Mononuclear cell (primary cell): ENCODE results near the gene GASK1B. TPM values are rescaled to one million over a fixed set of nuclear protein-coding genes. Genes with fewer than 3 reads are reported as not detected.

ENCODE experiments used
- H3K27me3 ChIP-seq: 2 replicates; pipeline ENCODE4 v1.6.0; 2011; ENCODE audit warnings: low read length, control low read depth; ENCODE audit not compliant: insufficient read depth
- H3K4me1 ChIP-seq: 2 replicates; pipeline ENCODE4 v1.5.1; 2011; ENCODE audit warnings: mild to moderate bottlenecking, low read length, control low read depth; ENCODE audit not compliant: insufficient read depth
- H3K4me3 ChIP-seq: 2 replicates; pipeline ENCODE4 v1.5.1; 2011; ENCODE audit warnings: mild to moderate bottlenecking, low read length, moderate library complexity
- H3K9me3 ChIP-seq: 2 replicates; pipeline ENCODE4 v1.5.1; 2011; ENCODE audit warnings: low read depth, mild to moderate bottlenecking, control low read depth, low read length
- total RNA-seq: library from RNA; depleted of rRNA; stranded (reverse); fragments of >200 nt; gene quantifications from one replicate; pipeline ENCODE4 v1.2.3, GENCODE V29; 2012

The GASK1B gene
- total RNA-seq, 1 donor: 19.4 TPM

DNA sequence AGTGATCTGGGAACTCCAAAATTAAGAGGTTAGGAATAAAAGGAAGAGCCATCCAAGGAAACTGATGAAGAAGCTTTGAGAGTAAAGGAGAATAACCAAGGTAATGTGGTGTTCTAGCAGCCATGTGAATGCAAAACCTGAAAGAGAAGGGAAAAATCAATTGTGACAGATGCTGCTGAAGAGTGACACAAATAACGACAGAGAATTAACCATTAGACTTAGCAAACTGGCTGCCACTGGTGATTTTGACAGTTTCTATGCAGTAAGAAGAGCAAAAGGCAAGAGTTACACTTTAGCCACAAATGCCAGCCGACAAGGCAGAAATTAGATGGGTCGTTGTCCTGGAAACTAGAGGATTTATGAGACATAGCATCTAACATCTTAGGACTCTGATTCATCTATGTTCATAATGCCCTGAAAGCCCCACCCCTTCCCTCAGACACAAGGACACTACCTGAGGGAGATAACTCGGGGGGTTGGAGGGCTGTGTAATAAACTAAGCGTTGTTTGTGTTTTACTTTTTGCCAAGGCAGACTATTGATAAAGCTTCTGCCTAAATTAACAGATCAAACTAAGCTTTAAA is 24.5 kb upstream of the GASK1B start:
- peaks cover 9% of the 10 kb centered on the region for H3K4me1 ChIP-seq
- H3K9me3 ChIP-seq: no peaks in the 10 kb centered on the region
- no peaks in the 10 kb centered on the region for H3K27me3 ChIP-seq
- H3K4me3 ChIP-seq: no peak overlapping the region

DNA sequence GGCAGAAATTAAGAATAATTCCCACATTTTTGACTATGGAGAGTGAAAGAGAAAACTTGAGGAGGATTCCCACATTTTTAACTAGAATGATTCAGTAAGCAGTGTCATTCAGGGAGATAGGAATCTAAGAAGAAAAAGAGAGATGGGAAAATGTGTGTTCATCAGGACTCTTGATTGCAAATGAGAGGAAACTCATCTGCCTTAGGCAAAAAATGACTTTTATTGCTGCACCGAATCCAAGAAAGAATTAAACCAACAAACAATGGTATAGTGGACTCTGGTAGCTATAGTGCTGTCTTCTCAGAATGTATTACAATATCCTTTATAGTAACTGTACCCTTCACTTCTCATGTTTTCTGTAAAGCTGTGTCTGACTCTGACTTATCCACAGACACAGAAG is 22.5 kb upstream of the GASK1B start:
- Histone ChIP-seq H3K9me3 (no peaks in the 10 kb centered on the region), H3K4me3 (no peak overlapping the region), H3K4me1 (no peaks in the 10 kb centered on the region), H3K27me3 (no peaks in the 10 kb centered on the region)

DNA sequence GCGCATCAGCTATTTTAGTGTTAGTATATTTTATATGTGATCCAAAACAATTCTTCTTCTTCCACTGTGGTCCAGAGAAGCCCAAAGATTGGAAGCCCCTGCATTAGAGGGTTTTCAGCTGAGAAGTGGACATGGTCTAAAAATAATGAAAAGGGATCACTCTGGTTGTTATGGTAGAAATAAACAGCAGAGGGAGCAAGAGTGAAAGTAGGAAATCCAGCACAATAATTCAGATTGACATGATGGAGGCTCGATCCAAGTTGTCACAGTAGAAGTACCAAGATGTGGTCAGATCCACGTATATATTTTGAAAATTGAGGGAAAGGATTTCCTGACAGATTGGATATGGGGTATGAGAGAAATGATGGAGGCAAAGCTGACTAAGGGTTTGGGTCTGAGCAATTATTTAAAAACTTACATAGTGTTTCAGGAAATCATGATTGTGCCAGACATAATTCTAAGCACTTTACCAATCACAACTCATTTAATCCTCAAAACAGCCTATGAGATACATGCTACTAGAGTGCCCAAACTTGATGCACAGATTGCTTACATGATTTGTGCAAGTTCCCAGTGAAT is 20.4 kb upstream of the GASK1B start:
- H3K27me3 ChIP-seq: no peaks in the 10 kb centered on the region
- H3K4me1 ChIP-seq: no peaks in the 10 kb centered on the region
- no peaks in the 10 kb centered on the region for H3K9me3 ChIP-seq
- no peak overlapping the region for H3K4me3 ChIP-seq

DNA sequence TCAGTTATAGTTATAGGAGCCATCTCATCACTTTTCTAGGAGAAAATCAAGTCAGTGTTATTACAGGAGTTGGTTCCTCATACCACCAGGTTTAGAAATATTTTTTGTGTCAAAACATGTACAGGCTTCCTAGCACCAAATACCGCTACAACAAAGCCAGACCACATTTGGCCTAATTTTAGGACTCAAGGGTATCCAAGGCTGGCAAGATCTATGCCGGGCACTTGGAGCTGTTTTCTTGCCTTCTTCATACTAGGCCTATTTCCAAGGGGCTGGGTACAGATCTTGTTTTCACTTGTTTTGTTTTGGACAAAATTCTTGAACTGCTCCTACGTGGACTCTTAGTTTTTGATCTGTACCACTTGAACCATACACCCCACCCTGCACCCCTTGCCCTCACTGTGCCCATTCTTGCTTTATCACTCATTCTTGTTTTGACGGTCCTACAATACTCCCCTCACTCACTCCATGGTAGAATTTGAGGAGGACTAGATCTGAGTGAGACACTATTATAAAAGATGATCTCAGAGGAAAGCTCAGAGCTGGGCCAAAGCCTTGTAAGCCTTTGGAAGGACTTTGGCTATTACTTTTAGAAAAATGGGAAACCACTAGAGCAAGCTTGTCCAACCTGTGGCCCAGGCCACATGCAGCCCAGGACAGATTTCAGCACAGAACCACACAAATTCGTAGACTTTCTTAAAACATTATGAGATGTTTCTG is 19.8 kb upstream of the GASK1B start:
- H3K27me3 ChIP-seq: no peaks in the 10 kb centered on the region
- no peaks in the 10 kb centered on the region for H3K9me3 ChIP-seq
- no peak overlapping the region for H3K4me3 ChIP-seq
- H3K4me1 ChIP-seq: no peaks in the 10 kb centered on the region

DNA sequence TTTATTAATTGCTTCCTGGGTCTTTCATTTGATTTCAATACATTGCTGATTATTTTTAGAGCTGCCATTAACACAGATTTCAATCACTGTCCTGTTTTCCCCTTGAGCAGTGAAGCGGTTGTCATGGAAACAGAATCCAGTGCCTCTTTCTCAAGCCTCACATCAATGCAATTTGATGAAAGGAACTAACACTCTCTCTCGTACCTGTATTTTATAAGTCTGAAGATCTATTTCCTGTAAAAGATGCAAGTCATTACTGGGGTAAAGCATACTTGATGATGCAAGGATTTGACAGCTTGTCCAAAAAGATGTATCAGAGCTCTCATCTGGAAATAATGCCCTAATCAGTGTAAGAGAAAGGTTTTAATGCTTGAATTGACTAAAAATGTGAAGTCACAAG is 17.9 kb upstream of the GASK1B start:
- no peak overlapping the region for H3K4me3 ChIP-seq
- H3K27me3 ChIP-seq: no peaks in the 10 kb centered on the region
- no peaks in the 10 kb centered on the region for H3K9me3 ChIP-seq
- no peaks in the 10 kb centered on the region for H3K4me1 ChIP-seq

DNA sequence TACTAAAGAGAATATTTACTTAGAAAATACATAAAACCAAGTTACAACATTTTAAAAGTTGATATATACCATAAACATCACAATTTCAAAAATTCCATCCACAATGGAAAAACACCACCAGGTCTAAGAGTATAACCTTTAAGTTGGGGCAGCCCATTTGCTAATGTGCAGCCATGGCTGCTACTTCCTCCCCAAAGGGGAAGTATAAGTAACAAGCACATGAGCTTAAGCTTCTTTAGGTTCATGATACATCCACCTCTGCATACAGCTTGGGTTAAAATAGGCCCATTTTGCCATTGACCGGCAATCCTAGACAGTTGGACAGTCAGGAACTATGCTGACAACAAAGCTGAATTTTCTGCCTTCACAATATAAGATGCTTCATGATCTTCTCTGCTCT is 16.6 kb upstream of the GASK1B start:
- Histone ChIP-seq H3K27me3 (no peaks in the 10 kb centered on the region), H3K4me3 (no peak overlapping the region), H3K9me3 (no peaks in the 10 kb centered on the region), H3K4me1 (no peaks in the 10 kb centered on the region)

DNA sequence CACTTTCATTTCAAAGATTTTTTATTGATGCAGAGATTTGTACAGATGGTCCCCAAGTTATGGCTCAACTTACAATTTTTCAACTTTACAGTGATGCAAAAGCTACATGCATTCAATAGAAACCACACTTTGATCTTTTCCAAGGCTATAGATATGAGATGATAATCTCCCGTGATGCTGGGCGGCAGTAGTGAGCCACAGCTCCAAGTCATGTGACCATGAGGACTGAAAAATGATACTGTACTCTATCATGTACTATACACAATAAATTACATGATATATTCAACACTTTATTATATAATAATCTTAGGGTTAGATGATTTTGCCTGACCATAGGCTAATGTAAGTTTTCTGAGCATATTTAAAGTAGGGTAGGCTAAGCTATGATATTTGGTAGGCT is 14.0 kb upstream of the GASK1B start:
- no peaks in the 10 kb centered on the region for H3K27me3 ChIP-seq
- H3K4me3 ChIP-seq: no peak overlapping the region
- no peaks in the 10 kb centered on the region for H3K9me3 ChIP-seq
- no peaks in the 10 kb centered on the region for H3K4me1 ChIP-seq

DNA sequence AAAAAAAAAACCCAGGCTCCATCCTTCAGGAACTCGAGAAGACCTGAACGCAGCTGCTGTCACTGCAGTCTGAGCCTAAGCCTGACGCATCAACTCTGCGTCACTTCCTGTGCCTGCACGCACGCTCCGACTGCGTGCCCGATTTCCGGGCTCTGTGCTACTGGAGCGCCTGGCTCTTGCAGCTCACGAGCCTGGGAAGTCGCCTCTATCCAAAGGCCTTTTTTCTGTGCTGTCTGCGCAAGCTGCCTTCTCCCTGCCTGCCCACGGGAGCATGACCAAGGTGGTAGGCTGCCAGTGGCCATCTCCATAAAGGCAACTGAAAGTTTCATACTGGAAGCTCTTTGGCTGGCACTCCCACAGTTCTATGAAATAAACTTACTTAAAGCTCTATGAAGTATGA is 9.9 kb upstream of the GASK1B start:
- no peaks in the 10 kb centered on the region for H3K4me1 ChIP-seq
- no peak overlapping the region for H3K4me3 ChIP-seq

DNA sequence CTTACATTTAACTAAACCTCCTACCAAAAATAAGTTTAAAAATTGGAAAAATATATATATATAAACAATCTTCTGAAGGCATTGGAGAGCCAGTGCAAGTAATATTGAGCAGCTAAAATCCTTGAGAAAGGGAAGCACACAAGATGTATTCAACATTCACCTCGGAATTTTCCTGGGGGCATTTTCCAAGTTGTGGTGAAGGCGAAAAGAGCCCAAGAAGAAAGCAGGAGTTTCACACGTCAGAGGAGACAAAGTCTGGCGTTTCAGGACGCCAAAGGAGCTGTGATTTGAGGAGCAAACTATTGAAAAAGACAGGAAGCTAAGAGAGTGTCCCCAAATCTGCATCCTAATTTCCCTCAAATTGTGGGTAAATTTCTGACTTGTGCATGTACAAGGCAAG is 9.1 kb upstream of the GASK1B start:
- Histone ChIP-seq H3K4me1 (no peaks in the 10 kb centered on the region), H3K27me3 (no peaks in the 10 kb centered on the region), H3K9me3 (no peaks in the 10 kb centered on the region), H3K4me3 (no peak overlapping the region)

More for the DNA sequence above, 9.9 kb upstream of the GASK1B start:
- Histone ChIP-seq H3K9me3 (no peaks in the 10 kb centered on the region), H3K27me3 (no peaks in the 10 kb centered on the region)

DNA sequence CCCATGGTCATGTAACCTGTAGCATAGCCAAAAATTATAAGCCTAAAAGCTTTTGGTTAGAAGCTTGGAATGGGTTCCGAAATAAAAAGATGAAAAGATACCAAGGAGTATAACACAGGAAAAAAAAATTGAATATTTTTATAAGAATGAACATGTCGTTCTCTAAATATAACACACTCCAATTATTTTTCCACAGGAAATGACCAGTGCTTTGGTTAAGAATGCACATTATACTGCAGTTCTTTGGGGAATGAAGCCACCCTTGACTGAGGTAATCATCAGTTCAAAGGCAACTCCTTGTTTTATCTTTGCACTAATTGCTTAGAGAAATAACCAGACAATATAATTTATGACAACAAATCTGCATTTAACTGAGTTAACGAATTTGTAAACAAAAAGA is 6.6 kb upstream of the GASK1B start:
- H3K4me1 ChIP-seq: peaks cover 7% of the 10 kb centered on the region
- no peak overlapping the region for H3K4me3 ChIP-seq
- no peaks in the 10 kb centered on the region for H3K9me3 ChIP-seq
- no peaks in the 10 kb centered on the region for H3K27me3 ChIP-seq

DNA sequence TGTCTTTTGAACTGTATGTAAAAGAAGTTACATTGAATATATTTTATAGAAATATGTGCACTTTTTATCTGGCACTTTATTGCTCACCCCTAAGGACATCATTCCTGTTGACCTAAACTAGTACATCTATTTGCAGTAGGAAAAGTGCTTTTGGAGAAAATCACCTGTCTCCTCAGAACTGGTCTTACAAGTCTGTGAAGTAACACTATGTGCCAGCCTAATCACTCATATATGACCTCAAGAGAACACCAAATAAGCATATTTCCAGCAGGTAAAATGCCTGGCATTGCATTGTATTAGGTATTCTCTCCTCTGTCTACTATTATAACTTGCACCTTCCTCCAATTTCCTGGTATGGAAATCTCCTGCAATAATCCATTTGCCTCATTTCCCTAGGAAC is 4.0 kb upstream of the GASK1B start:
- H3K4me1 ChIP-seq: peaks cover 24% of the 10 kb centered on the region
- no peak overlapping the region for H3K4me3 ChIP-seq
- no peaks in the 10 kb centered on the region for H3K27me3 ChIP-seq
- H3K9me3 ChIP-seq: no peaks in the 10 kb centered on the region

DNA sequence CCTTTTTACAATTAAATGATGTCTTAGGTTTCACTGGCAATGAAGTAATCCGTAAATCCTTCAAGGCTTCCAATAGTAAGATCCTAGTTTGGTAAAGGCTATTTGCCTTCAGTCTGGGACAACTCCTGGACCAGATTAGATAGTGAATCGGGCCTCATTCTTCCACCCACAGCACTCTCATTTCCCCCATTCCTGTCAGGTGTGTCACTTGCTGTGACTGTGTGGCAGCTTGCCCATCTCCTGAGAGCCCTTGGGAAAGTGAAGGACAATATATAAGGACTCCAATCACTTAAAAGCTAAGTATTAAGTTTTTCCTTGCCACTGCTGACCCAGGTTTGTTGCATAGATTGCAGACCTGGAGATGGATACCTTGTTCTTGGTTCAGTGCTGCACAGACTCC is 3.3 kb upstream of the GASK1B start:
- H3K27me3 ChIP-seq: no peaks in the 10 kb centered on the region
- no peak overlapping the region for H3K4me3 ChIP-seq
- no peaks in the 10 kb centered on the region for H3K9me3 ChIP-seq

DNA sequence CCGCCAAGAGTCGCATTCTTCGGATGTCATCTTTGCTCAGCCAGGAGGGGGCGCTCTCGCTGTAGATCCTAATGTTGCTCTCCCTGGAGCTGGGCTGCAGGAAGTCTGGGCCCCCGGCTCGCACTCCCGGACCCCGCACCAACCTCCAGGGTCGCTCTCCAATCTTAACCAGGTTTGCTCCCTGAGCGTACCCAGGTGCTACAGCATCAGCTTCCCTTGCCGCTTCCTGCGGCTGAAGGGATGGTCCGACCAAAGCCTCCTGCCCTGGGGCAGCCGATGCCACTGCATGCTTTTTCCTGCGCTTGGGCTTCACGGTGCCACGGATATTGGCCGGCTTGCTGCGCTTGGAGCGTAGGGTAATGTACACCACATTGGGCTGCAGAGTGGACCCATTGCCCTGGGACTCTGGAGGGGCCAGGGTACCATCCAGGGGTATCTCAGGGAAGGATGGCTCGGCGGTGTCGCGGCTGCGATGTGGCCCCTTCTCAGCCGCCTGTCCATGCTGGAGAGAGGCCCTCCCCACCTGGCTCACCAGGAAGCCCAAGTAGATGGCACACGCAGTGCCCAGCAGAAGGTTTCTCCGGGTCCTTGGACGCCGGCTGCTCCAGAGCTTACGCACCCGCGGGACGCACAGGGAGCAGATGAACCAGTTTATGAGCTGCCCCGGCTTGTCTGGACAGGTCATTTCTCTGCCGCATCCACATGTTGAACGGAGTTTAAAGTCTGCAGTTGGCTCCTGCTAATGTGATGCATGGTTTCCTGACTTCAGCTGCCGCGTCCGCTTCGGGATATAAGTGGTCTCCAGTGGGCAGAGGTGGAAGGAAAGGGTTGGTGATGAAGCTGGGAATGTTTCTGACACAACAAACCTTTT is 1.9 kb downstream of the GASK1B start:
- Histone ChIP-seq H3K27me3 (peaks cover 7% of the 10 kb centered on the region), H3K4me3 (peak overlapping the region; percentile 45), H3K4me1 (peaks cover 49% of the 10 kb centered on the region), H3K9me3 (no peaks in the 10 kb centered on the region)

More for the DNA sequence above, 3.3 kb upstream of the GASK1B start:
- peaks cover 24% of the 10 kb centered on the region for H3K4me1 ChIP-seq

DNA sequence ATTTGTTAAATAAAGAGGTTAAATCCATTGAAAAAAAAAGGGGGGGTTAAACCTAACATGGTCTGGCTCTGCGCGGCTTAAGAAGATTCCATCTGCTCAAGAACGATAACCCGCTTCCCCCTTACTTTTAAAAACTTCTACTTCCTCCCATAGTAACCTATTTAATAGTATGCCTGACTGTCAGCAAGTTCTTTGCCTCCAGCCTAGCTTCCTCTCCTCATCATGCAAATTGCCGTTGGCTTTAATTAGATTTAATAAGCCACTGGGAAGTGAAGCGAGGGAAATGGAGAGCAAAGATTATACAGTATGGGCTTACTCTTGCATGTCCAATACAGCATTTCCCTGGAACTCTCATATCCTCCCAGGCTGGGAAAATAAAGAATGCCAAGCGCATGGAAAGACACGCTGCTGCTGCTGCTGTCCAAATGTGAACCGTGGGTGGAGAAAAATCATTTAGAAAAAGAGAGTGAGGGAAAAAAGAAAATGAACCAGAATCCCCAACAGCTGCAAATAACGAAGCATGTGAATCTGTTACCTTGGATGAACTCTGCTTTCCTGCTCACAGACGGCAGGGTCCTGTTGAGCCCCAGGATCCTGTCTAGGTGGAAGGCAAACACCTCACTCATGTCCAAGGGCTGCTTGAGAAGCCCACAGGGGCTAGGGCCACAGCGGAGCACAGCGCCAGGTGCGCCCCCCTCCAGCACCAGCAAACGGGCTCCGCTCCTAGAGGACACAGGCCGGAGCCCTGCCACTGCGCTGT is 2.7 kb downstream of the GASK1B start:
- Histone ChIP-seq H3K4me1 (peaks cover 51% of the 10 kb centered on the region), H3K4me3 (peak overlapping the region; percentile 45), H3K27me3 (peaks cover 7% of the 10 kb centered on the region), H3K9me3 (no peaks in the 10 kb centered on the region)
